GM23338 (cell line): ENCODE measurements around the gene CAMSAP2. TPM values are rescaled to one million over a fixed set of nuclear protein-coding genes. Genes with fewer than 3 reads are reported as not detected.

ENCODE experiments used
- ATAC-seq: fragments of 200-7000 bp; cut with Tn5 transposase; 3 replicates; pipeline ENCODE4 v1.9.1; 2020
- DNase-seq: peaks from one replicate; pipeline ENCODE4 v3.0.0-alpha.2; 2015; ENCODE audit warnings: low spot score
- H2AFZ ChIP-seq: fragments of 200-600 bp; sonication (generic); 2 replicates; pipeline ENCODE4 v1.8.0; 2016; ENCODE audit warnings: antibody characterized with exemption, mild to moderate bottlenecking, moderate library complexity
- H3F3A ChIP-seq: fragments of 200-600 bp; sonication (generic); replicated peaks from 2 replicates; pipeline ENCODE4 v1.8.0; 2017; ENCODE audit warnings: antibody characterized with exemption, mixed run types, low read depth
- H3K27ac ChIP-seq: fragments of 200-600 bp; sonication (generic); 2 replicates; pipeline ENCODE4 v1.6.1; 2016; ENCODE audit warnings: low read depth
- H3K27me3 ChIP-seq: fragments of 200-600 bp; sonication (generic); 2 replicates; pipeline ENCODE4 v1.8.0; 2016; ENCODE audit warnings: mild to moderate bottlenecking, mixed run types, moderate library complexity; ENCODE audit not compliant: insufficient read depth
- H3K36me3 ChIP-seq: fragments of 200-600 bp; sonication (generic); 2 replicates; pipeline ENCODE4 v1.8.0; 2016; ENCODE audit warnings: mild to moderate bottlenecking; ENCODE audit not compliant: insufficient read depth
- H3K4me1 ChIP-seq: fragments of 200-600 bp; sonication (generic); 2 replicates; pipeline ENCODE4 v1.8.0; 2016; ENCODE audit warnings: mild to moderate bottlenecking, moderate library complexity; ENCODE audit not compliant: insufficient read depth
- H3K4me2 ChIP-seq: fragments of 200-600 bp; sonication (generic); 2 replicates; pipeline ENCODE4 v1.7.1; 2017; ENCODE audit warnings: mixed run types
- H3K4me3 ChIP-seq: fragments of 200-600 bp; sonication (generic); 2 replicates; pipeline ENCODE4 v1.6.1; 2016; ENCODE audit warnings: mixed run types
- H3K79me2 ChIP-seq: fragments of 200-600 bp; sonication (generic); replicated peaks from 2 replicates; pipeline ENCODE4 v1.8.0; 2017; ENCODE audit warnings: mild to moderate bottlenecking; ENCODE audit not compliant: insufficient read depth
- H3K9me2 ChIP-seq: fragments of 200-600 bp; sonication (generic); 2 replicates; pipeline ENCODE4 v1.8.0; 2017; ENCODE audit not compliant: insufficient read depth
- H4K20me1 ChIP-seq: fragments of 200-600 bp; sonication (generic); replicated peaks from 2 replicates; pipeline ENCODE4 v1.8.0; 2017; ENCODE audit warnings: mild to moderate bottlenecking; ENCODE audit not compliant: insufficient read depth
- H3K27ac Mint-ChIP-seq: 2 replicates; pipeline ENCODE4 v1.8.0; 2020; ENCODE audit warnings: inconsistent platforms, mild to moderate bottlenecking, moderate library complexity, mixed read lengths
- H3K27me3 Mint-ChIP-seq: 3 replicates; pipeline ENCODE4 v1.8.0; 2022; ENCODE audit warnings: low read depth, mild to moderate bottlenecking, moderate library complexity, mixed read lengths, inconsistent platforms; ENCODE audit not compliant: insufficient read depth, poor library complexity
- H3K36me3 Mint-ChIP-seq: 3 replicates; pipeline ENCODE4 v1.8.0; 2021; ENCODE audit warnings: low read depth, mild to moderate bottlenecking, inconsistent platforms, moderate library complexity, mixed read lengths
- H3K4me1 Mint-ChIP-seq: 3 replicates; pipeline ENCODE4 v1.8.0; 2020; ENCODE audit warnings: mild to moderate bottlenecking, inconsistent platforms, mixed read lengths
- H3K4me3 Mint-ChIP-seq: 3 replicates; pipeline ENCODE4 v1.8.0; 2021; ENCODE audit warnings: moderate library complexity, mild to moderate bottlenecking, inconsistent platforms, mixed read lengths
- H3K9me3 Mint-ChIP-seq: 3 replicates; pipeline ENCODE4 v1.8.0; 2020; ENCODE audit warnings: moderate library complexity, mild to moderate bottlenecking, inconsistent platforms, mixed read lengths
- CREB1 ChIP-seq: fragments of 250-450 bp; sonication (Bioruptor Pico); IDR thresholded peaks from 2 replicates; pipeline ENCODE4 v1.5.0; 2020; ENCODE audit warnings: low read depth, mild to moderate bottlenecking, moderate library complexity
- CTCF ChIP-seq, 2 experiments: fragments of 200-600 bp in 1 of 2; sonication (generic) in 1 of 2; conservative IDR thresholded peaks; 2 replicates each; pipeline versions ENCODE4 v1.5.1 to v1.6.1; 2016 to 2017; ENCODE audit warnings: antibody characterized with exemption in 2 of 2, low read depth in 2 of 2, mild to moderate bottlenecking in 2 of 2, moderate library complexity in 1 of 2
- EZH2 ChIP-seq: fragments of 200-600 bp; sonication (generic); IDR thresholded peaks from one replicate; pipeline ENCODE4 v1.8.0; 2017; ENCODE audit warnings: antibody characterized with exemption, mild to moderate bottlenecking, low read depth; ENCODE audit not compliant: unreplicated experiment
- EZH2phosphoT487 ChIP-seq: fragments of 200-600 bp; sonication (generic); IDR thresholded peaks from one replicate; pipeline ENCODE4 v1.8.1; 2018; ENCODE audit warnings: antibody characterized with exemption; ENCODE audit not compliant: unreplicated experiment
- JUNB ChIP-seq: IDR thresholded peaks from one replicate; pipeline ENCODE4 v1.6.1; 2016; ENCODE audit warnings: antibody characterized with exemption; ENCODE audit not compliant: unreplicated experiment
- NANOG ChIP-seq: IDR thresholded peaks from 2 replicates; pipeline ENCODE4 v1.6.1; 2016; ENCODE audit warnings: antibody characterized with exemption, borderline replicate concordance
- POLR2AphosphoS5 ChIP-seq: IDR thresholded peaks from 2 replicates; pipeline ENCODE4 v1.6.1; 2016; ENCODE audit warnings: antibody characterized with exemption, low read depth
- REST ChIP-seq: IDR thresholded peaks from one replicate; pipeline ENCODE4 v1.6.1; 2018; ENCODE audit warnings: antibody characterized with exemption; ENCODE audit not compliant: unreplicated experiment
- STAT1 ChIP-seq: IDR thresholded peaks from one replicate; pipeline ENCODE4 v1.6.1; 2016; ENCODE audit warnings: antibody characterized with exemption; ENCODE audit not compliant: unreplicated experiment
- ZNF114 ChIP-seq: fragments of 250-450 bp; sonication (Bioruptor Pico); IDR thresholded peaks from 2 replicates; pipeline ENCODE4 v1.5.0; 2020; ENCODE audit warnings: mild to moderate bottlenecking, moderate library complexity
- ZNF331 ChIP-seq: fragments of 250-450 bp; sonication (Bioruptor Pico); IDR thresholded peaks from 2 replicates; pipeline ENCODE4 v1.5.0; 2020; ENCODE audit warnings: low read depth, mild to moderate bottlenecking, moderate library complexity
- ZNF462 ChIP-seq: fragments of 250-450 bp; sonication (Bioruptor Pico); IDR thresholded peaks from 2 replicates; pipeline ENCODE4 v1.5.0; 2020; ENCODE audit warnings: mild to moderate bottlenecking, moderate library complexity
- polyA plus RNA-seq: library from polyadenylated mRNA; unstranded; fragments of >200 nt; fragmentation: Nextera tagmentation; extraction: Ambion mirVana; gene quantifications from 2 replicates; pipeline ENCODE4 v1.2.1, GENCODE V29; 2016
- total RNA-seq: library from RNA; depleted of rRNA; stranded (reverse); fragments of >200 nt; shearing (Covaris generic); gene quantifications from 2 replicates; pipeline ENCODE4 v1.2.3, GENCODE V29; 2014

The CAMSAP2 gene
- total and polyA plus RNA-seq, 2 experiments from 2014 or later = 9.1 to 21.3 TPM

DNA sequence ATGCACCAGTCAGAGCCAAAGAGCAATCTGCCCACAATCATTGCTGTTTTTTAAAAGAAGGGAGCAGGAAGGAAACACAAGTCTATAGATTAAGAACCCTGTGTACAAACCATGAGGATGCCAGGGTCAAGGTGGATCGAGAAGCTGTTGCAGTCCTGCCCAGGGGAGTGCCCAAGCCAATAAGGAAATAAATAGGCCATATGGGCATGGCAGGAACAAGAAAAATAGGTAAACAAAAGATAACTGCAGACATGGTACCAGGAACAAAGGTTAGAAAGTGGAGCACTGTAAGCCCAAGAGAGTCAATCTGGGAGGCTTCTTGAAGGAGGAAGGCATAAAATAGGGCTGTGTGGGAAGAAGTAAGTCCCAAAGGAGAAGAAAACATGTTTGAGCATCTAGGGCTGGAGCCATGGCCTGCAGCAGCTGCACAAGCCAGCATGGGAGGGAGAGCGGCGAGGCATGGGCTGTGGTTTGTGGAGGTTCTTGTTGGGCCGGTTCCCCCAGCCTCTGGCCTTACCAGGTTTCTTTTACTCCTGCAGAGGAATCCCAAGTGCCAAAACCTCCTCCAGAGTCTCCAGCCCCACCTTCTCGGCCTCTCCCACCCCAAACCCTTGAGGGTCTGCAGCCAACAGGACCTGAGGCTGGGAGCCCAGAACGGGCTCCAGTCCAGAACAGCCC is 169.6 kb downstream of the CAMSAP2 start (continued):
- TF ChIP-seq ZNF462 (CRISPR knock-in tag) (no peak), EZH2 (no peak), ZNF114 (CRISPR knock-in tag) (no peak)

DNA sequence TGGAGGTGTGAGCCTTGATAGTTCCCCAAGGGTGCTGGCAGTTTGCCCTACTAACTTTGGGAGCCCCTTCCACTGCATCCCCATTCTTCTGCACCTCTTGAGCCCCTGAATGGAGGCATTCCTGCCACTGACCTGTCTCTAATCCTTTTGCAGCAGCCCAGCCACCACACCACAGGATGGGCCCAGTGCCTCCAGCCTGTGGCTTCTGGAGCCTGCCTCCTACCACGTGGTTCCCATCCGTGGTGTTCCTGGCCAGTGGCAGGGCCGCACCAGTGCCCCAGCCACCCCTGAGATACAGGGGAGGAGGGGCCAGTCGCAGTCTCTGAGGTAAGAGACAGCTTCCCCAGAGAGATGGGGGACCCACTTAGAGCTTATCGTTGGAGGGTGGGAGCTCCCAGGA is 170.4 kb downstream of the CAMSAP2 start:
- H3K79me2 ChIP-seq = no peaks in the 10 kb centered on the region
- no peaks in the 10 kb centered on the region for H3K4me1 ChIP-seq
- DNase-seq (no peak), ATAC-seq (no peak)
- Mint-ChIP-seq H3K4me3 (no peak overlapping the region), H3K9me3 (no peaks in the 10 kb centered on the region), H3K27me3 (peaks cover 7% of the 10 kb centered on the region), H3K27ac (no peak overlapping the region), H3K4me1 (no peaks in the 10 kb centered on the region; the same call in 2 of the 3 replicates), H3K36me3 (peaks cover 71% of the 10 kb centered on the region)
- no peak overlapping the region for H3K4me3 ChIP-seq
- peaks cover 15% of the 10 kb centered on the region; the same call in 1 of the 2 replicates for H3K36me3 ChIP-seq
- no peak overlapping the region for H3K27ac ChIP-seq
- no peaks in the 10 kb centered on the region for H3K27me3 ChIP-seq
- no peak overlapping the region for H3K4me2 ChIP-seq
- no peaks in the 10 kb centered on the region for H3K9me2 ChIP-seq
- no peak overlapping the region for H2AFZ ChIP-seq
- no peaks in the 10 kb centered on the region for H3F3A ChIP-seq
- peaks cover 5% of the 10 kb centered on the region; the same call in 1 of the 2 replicates for H4K20me1 ChIP-seq
- TF ChIP-seq NANOG (no peak), CTCF (conservative IDR thresholded peaks at IDR 0.05; ENCODE audit: low read depth in 2 of 2) (no peak), POLR2AphosphoS5 (no peak), EZH2phosphoT487 (no peak), JUNB (no peak), ZNF114 (CRISPR knock-in tag) (no peak), STAT1 (no peak), ZNF331 (CRISPR knock-in tag) (no peak), REST (no peak), EZH2 (no peak), CREB1 (CRISPR knock-in tag) (no peak)
